ENCODE results near the gene MRPL12. TPM values are rescaled to one million over a fixed set of nuclear protein-coding genes. Genes with fewer than 3 reads are reported as not detected.

Gene MRPL12
- total RNA-seq, 1 experiment from 2014 or later: 140 TPM

GRCh38 chr17:81735264-81736102 lies 32.3 kb downstream of the MRPL12 start:
- Mint-ChIP-seq H3K27ac (peak overlapping the region in 1 of 3 experiments; percentile 33; a peak in 1 of 7 replicates), H3K9me3 (0 out of 5 replicates have a peak, but pooled peaks cover 0 to 2% of the 10 kb centered on the region in 2 experiments), H3K27me3 (ENCODE audit: low read depth) (peaks cover 18% of the 10 kb centered on the region), H3K4me3 (no peak overlapping the region), H3K36me3 (ENCODE audit: insufficient read depth in 1 of 3, low read depth in 3 of 3) (no peaks in the 10 kb centered on the region), H3K4me1 (peaks cover 14 to 25% of the 10 kb centered on the region in 2 experiments)
- no peak overlapping the region for H3T11ph ChIP-seq (ENCODE audit: low read length)
- no peak overlapping the region for H3K27ac ChIP-seq (ENCODE audit: insufficient read length, low read depth, low read length)
- H3K9me3 ChIP-seq (ENCODE audit: control insufficient read depth, low read depth, low read length): no peaks in the 10 kb centered on the region
- no peaks in the 10 kb centered on the region for H3K79me2 ChIP-seq (ENCODE audit: insufficient read depth, low read length)
- H3K23me2 ChIP-seq (ENCODE audit: insufficient read length, low read depth, low read length, poor library complexity, severe bottlenecking): no peaks in the 10 kb centered on the region
- H2BK20ac ChIP-seq (ENCODE audit: low read depth, low read length, poor library complexity, severe bottlenecking): no peak overlapping the region
- H4K8ac ChIP-seq (replicated peaks; ENCODE audit: insufficient read length, low read depth, low read length): no peak overlapping the region
- no CpG with 5 or more reads among the region's 30 CpGs for WGBS (ENCODE audit: extremely low coverage, insufficient read length, low lambda C conversion rate)
- no peak overlapping the region for H3K56ac ChIP-seq (ENCODE audit: insufficient read length, low read depth, low read length)
- H3K27me3 ChIP-seq (ENCODE audit: insufficient read depth, low read length): no peaks in the 10 kb centered on the region
- H3K4ac ChIP-seq (ENCODE audit: low read depth, low read length): no peak overlapping the region
- TF ChIP-seq CTCF (conservative IDR thresholded peaks at IDR 0.05): no peak
- no peak overlapping the region for H2BK15ac ChIP-seq (ENCODE audit: low read depth, low read length)
- H4K20me1 ChIP-seq (ENCODE audit: control insufficient read depth, insufficient read depth, insufficient read length): no peaks in the 10 kb centered on the region
- no peak overlapping the region for H3K9ac ChIP-seq (ENCODE audit: extremely low read depth, insufficient read length, low read length)
- H3K4me2 ChIP-seq (ENCODE audit: insufficient read depth, insufficient read length, low read length): no peak overlapping the region
- H3K18ac ChIP-seq (ENCODE audit: insufficient read length, low read depth, low read length): no peak overlapping the region
- no peak overlapping the region for H3K23ac ChIP-seq (ENCODE audit: insufficient read length, low read depth, low read length)
- no peaks in the 10 kb centered on the region for H3K79me1 ChIP-seq (ENCODE audit: insufficient read depth, low read depth, low read length, poor library complexity, severe bottlenecking)
- no peak overlapping the region for H2AK5ac ChIP-seq (ENCODE audit: insufficient read length, low read length)
- no peak overlapping the region for H4K5ac ChIP-seq (ENCODE audit: insufficient read length, low read depth, low read length)
- no peaks in the 10 kb centered on the region; the same call in 1 of the 2 replicates for H3K4me1 ChIP-seq (ENCODE audit: insufficient read depth, low read length)
- H2BK12ac ChIP-seq (ENCODE audit: insufficient read length, low read depth, low read length): no peak overlapping the region
- no peak overlapping the region for H4K91ac ChIP-seq (ENCODE audit: insufficient read length, low read depth, low read length)
- no peak overlapping the region for H2BK5ac ChIP-seq (ENCODE audit: insufficient read length, low read length)
- no peak overlapping the region for H2BK120ac ChIP-seq (ENCODE audit: low read depth, low read length, poor library complexity, severe bottlenecking)
- DNase-seq: no peak
- no peak overlapping the region for H2AFZ ChIP-seq (ENCODE audit: low read length)
- no peak overlapping the region; the same call in 1 of the 2 replicates for H3K14ac ChIP-seq (ENCODE audit: insufficient read depth, low read length)

Data from H9 (cell line).